ENCODE results near the gene POLR1A.

POLR1A gene

DNA sequence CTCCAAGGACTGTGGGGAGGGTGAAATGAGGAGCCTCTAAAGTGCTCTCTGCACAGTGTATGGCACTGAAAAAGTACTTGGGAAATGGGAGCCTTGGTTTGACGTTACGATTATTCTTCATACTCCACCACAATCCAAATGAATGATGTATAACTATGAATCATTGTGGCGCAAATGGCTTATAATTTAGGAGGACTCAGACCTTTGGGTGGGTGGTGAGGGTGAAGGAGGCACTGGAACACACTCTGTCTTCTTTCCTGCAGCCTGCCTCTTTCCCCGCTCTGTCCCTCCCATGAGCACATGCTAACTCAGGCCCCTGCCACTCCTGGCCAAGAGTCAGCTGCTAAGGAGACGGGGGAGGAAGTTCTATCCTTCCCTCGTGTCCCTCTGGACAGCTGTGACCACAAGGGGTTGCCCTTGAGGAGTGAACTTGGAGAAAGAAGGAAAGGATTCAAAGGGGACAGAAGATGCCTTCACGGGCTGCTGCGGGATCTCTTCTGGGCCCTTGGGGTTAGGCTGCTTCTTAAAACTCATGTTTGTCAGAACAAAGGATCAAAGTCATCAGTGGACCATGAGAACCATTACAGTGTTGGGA lies 36.5 kb downstream of the POLR1A start (continued):
- TF ChIP-seq, protein P1, sequence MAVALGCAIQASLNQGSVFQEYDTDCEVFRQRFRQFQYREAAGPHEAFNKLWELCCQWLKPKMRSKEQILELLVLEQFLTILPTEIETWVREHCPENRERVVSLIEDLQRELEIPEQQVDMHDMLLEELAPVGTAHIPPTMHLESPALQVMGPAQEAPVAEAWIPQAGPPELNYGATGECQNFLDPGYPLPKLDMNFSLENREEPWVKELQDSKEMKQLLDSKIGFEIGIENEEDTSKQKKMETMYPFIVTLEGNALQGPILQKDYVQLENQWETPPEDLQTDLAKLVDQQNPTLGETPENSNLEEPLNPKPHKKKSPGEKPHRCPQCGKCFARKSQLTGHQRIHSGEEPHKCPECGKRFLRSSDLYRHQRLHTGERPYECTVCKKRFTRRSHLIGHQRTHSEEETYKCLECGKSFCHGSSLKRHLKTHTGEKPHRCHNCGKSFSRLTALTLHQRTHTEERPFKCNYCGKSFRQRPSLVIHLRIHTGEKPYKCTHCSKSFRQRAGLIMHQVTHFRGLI (tag by site-specific recombination; IDR thresholded peaks at IDR 0.05): no peak
- TF ChIP-seq, protein P2, sequence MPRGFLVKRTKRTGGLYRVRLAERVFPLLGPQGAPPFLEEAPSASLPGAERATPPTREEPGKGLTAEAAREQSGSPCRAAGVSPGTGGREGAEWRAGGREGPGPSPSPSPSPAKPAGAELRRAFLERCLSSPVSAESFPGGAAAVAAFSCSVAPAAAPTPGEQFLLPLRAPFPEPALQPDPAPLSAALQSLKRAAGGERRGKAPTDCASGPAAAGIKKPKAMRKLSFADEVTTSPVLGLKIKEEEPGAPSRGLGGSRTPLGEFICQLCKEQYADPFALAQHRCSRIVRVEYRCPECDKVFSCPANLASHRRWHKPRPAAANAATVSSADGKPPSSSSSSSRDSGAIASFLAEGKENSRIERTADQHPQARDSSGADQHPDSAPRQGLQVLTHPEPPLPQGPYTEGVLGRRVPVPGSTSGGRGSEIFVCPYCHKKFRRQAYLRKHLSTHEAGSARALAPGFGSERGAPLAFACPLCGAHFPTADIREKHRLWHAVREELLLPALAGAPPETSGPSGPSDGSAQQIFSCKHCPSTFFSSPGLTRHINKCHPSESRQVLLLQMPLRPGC (tag by site-specific recombination; IDR thresholded peaks at IDR 0.05): no peak
- TF ChIP-seq ZNF768 (tag by site-specific recombination; IDR thresholded peaks at IDR 0.05): no peak
- TF ChIP-seq SP3 (tag by site-specific recombination; IDR thresholded peaks at IDR 0.05): no peak
- TF ChIP-seq ZNF623 (tag by site-specific recombination; IDR thresholded peaks at IDR 0.05): no peak
- TF ChIP-seq, protein P3, sequence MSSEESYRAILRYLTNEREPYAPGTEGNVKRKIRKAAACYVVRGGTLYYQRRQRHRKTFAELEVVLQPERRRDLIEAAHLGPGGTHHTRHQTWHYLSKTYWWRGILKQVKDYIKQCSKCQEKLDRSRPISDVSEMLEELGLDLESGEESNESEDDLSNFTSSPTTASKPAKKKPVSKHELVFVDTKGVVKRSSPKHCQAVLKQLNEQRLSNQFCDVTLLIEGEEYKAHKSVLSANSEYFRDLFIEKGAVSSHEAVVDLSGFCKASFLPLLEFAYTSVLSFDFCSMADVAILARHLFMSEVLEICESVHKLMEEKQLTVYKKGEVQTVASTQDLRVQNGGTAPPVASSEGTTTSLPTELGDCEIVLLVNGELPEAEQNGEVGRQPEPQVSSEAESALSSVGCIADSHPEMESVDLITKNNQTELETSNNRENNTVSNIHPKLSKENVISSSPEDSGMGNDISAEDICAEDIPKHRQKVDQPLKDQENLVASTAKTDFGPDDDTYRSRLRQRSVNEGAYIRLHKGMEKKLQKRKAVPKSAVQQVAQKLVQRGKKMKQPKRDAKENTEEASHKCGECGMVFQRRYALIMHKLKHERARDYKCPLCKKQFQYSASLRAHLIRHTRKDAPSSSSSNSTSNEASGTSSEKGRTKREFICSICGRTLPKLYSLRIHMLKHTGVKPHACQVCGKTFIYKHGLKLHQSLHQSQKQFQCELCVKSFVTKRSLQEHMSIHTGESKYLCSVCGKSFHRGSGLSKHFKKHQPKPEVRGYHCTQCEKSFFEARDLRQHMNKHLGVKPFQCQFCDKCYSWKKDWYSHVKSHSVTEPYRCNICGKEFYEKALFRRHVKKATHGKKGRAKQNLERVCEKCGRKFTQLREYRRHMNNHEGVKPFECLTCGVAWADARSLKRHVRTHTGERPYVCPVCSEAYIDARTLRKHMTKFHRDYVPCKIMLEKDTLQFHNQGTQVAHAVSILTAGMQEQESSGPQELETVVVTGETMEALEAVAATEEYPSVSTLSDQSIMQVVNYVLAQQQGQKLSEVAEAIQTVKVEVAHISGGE (tag by site-specific recombination; conservative IDR thresholded peaks at IDR 0.05; ENCODE audit: low read depth): no peak
- TF ChIP-seq, protein P4, sequence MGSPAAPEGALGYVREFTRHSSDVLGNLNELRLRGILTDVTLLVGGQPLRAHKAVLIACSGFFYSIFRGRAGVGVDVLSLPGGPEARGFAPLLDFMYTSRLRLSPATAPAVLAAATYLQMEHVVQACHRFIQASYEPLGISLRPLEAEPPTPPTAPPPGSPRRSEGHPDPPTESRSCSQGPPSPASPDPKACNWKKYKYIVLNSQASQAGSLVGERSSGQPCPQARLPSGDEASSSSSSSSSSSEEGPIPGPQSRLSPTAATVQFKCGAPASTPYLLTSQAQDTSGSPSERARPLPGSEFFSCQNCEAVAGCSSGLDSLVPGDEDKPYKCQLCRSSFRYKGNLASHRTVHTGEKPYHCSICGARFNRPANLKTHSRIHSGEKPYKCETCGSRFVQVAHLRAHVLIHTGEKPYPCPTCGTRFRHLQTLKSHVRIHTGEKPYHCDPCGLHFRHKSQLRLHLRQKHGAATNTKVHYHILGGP (tag by site-specific recombination; IDR thresholded peaks at IDR 0.05): no peak
- no peak for TF ChIP-seq ZEB2 (tag by site-specific recombination; IDR thresholded peaks at IDR 0.05)
- TF ChIP-seq ZNF404 (tag by site-specific recombination; IDR thresholded peaks at IDR 0.05): no peak

DNA sequence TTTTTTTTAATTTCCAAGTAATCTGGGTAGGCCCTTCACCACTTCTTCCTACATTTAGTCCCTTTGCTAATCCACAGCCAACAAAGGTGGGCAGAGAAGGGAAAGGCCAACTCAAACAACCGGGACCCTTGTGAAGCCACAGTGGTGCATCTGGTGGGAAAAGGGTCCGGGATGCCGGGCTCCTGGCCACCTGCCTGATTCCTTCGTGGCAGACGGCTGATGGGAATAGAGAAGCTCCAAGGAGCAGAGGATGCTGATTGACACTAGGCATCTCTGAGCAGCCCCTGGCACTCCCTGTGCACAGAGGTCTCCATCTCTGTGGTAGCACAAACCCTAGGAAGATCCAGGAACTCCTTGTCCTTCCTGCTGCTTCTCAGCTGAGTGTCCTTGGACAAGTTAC lies 37.0 kb downstream of the POLR1A start:
- ChIA-PET POLR2A (no interaction called here), CTCF (interaction anchor here (1.0 to 1.5 kb wide), 4 partner anchors 9 to 16 kb away, joined by 3 to 7 read pairs (median 4); no protein-coding TSS in a partner anchor)
- H3K9me3 ChIP-seq (ENCODE audit: control insufficient read depth, insufficient read depth, low read depth, low read length): no peaks in the 10 kb centered on the region
- no peak overlapping the region for H3K27ac ChIP-seq (ENCODE audit: extremely low read depth, low read depth, low read length)
- no peak overlapping the region for H3K4me3 ChIP-seq (ENCODE audit: low read depth, low read length)
- peaks cover 34 to 96% of the 10 kb centered on the region in 2 experiments for H3K36me3 ChIP-seq (ENCODE audit: control insufficient read depth in 2 of 2, insufficient read depth in 1 of 2, low read length in 2 of 2)
- no peaks in the 10 kb centered on the region for H3K4me1 ChIP-seq (ENCODE audit: control insufficient read depth, insufficient read depth, low read length)
- TF ChIP-seq ZNF266 (tag by site-specific recombination; IDR thresholded peaks at IDR 0.05; ENCODE audit: low read depth) (no peak), MYNN (tag by site-specific recombination; IDR thresholded peaks at IDR 0.05; ENCODE audit: borderline replicate concordance) (no peak), ZBTB1 (tag by site-specific recombination; IDR thresholded peaks at IDR 0.05) (no peak), KLF16 (tag by site-specific recombination; IDR thresholded peaks at IDR 0.05) (no peak), ZNF37A (tag by site-specific recombination; IDR thresholded peaks at IDR 0.05) (no peak), ZNF585B (tag by site-specific recombination; IDR thresholded peaks at IDR 0.05) (no peak), ZNF366 (tag by site-specific recombination; conservative IDR thresholded peaks at IDR 0.05) (no peak)
- TF ChIP-seq, protein P5, sequence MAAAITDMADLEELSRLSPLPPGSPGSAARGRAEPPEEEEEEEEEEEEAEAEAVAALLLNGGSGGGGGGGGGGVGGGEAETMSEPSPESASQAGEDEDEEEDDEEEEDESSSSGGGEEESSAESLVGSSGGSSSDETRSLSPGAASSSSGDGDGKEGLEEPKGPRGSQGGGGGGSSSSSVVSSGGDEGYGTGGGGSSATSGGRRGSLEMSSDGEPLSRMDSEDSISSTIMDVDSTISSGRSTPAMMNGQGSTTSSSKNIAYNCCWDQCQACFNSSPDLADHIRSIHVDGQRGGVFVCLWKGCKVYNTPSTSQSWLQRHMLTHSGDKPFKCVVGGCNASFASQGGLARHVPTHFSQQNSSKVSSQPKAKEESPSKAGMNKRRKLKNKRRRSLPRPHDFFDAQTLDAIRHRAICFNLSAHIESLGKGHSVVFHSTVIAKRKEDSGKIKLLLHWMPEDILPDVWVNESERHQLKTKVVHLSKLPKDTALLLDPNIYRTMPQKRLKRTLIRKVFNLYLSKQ (tag by site-specific recombination; IDR thresholded peaks at IDR 0.05; ENCODE audit: borderline replicate concordance): no peak
